ENCODE results near the gene CCDC92B.

DNA sequence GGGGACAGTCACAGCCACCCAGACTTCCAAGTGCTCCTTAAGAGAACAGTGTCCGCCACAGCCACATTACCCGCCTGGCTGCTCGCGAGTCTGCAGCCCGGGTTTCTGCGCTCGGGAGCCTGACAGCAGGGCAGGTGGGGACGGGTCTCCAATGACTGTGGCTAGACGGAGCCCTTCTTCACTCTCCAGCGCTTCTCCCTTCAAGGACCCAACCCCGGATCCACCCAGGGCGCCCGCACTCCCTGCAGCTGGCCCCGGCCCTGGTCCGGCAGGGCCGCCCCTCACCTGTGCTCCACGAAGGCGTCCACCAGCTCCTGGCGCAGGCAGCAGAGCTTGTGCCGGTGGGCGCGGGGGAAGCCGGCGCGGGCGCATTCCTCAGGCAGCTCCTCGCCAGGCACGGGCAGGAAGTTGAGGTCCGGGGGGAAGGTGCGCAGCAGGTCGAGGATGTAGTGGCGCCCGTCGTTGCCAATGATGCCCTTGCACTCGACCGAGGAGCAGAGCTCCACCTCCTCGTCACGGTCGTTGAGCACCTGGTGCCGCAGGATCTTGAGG lies 51.8 kb downstream of the CCDC92B start:
- TF ChIP-seq, protein P1, sequence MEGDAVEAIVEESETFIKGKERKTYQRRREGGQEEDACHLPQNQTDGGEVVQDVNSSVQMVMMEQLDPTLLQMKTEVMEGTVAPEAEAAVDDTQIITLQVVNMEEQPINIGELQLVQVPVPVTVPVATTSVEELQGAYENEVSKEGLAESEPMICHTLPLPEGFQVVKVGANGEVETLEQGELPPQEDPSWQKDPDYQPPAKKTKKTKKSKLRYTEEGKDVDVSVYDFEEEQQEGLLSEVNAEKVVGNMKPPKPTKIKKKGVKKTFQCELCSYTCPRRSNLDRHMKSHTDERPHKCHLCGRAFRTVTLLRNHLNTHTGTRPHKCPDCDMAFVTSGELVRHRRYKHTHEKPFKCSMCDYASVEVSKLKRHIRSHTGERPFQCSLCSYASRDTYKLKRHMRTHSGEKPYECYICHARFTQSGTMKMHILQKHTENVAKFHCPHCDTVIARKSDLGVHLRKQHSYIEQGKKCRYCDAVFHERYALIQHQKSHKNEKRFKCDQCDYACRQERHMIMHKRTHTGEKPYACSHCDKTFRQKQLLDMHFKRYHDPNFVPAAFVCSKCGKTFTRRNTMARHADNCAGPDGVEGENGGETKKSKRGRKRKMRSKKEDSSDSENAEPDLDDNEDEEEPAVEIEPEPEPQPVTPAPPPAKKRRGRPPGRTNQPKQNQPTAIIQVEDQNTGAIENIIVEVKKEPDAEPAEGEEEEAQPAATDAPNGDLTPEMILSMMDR (IDR thresholded peaks at IDR 0.05) = no peak
- TF ChIP-seq POLR2A (IDR thresholded peaks at IDR 0.05) = no peak

All from uterus (tissue), 2 donors.